Activated B cell treated with CpG ODN at 0.5 μM for 24 hours (primary cell): ENCODE measurements around the gene FRA10AC1. TPM values are rescaled to one million over a fixed set of nuclear protein-coding genes. Genes with fewer than 3 reads are reported as not detected.

Source experiments
- ATAC-seq: fragments of 200-7000 bp; cut with Tn5 transposase; one replicate; pipeline ENCODE4 v1.10.0; 2021; ENCODE audit warnings: low read depth, mild to moderate bottlenecking, moderate library complexity
- CTCF ChIA-PET: fragments of 350-600 bp; sonication (Branson Sonifier 250); formaldehyde crosslinking; loops from one replicate; lab custom pipeline; 2021; ENCODE audit warnings: antibody characterized with exemption; lab: Charles Lee
- POLR2A ChIA-PET: fragments of 350-600 bp; sonication (Branson Sonifier 250); formaldehyde crosslinking; loops from one replicate; lab custom pipeline; 2021; ENCODE audit warnings: antibody characterized with exemption; lab: Charles Lee
- DNase-seq: peaks from one replicate; pipeline ENCODE4 v3.0.0; 2022
- H3K27ac Mint-ChIP-seq: one replicate; pipeline ENCODE4 v1.8.0; 2020; ENCODE audit warnings: mixed read lengths
- H3K27me3 Mint-ChIP-seq: one replicate; pipeline ENCODE4 v1.8.0; 2021; ENCODE audit warnings: mixed read lengths
- H3K36me3 Mint-ChIP-seq: one replicate; pipeline ENCODE4 v1.8.0; 2021; ENCODE audit warnings: low read depth, mixed read lengths
- H3K4me1 Mint-ChIP-seq: one replicate; pipeline ENCODE4 v1.8.0; 2021; ENCODE audit warnings: mixed read lengths
- H3K4me3 Mint-ChIP-seq: one replicate; pipeline ENCODE4 v1.8.0; 2020; ENCODE audit warnings: mild to moderate bottlenecking, mixed read lengths
- H3K9me3 Mint-ChIP-seq: one replicate; pipeline ENCODE4 v1.8.0; 2020; ENCODE audit warnings: mixed read lengths
- intact Hi-C: fragments of 100-400 bp; cut with micrococcal nuclease; formaldehyde crosslinking; loops from one replicate; pipeline ENCODE4 v1.15.1; 2024
- total RNA-seq: library from RNA; stranded (reverse); gene quantifications from 2 replicates; pipeline ENCODE4 v1.2.3, GENCODE V29; 2022
- TF ChIP-seq, protein P1 (sequence below): fragments of 200-600 bp; IDR thresholded peaks from one replicate; pipeline ENCODE4 v1.8.0; 2022; ENCODE audit warnings: antibody characterized with exemption, mild to moderate bottlenecking

FRA10AC1 gene
- total RNA-seq, 1 donor from 2014 or later: 24.8 TPM

DNA sequence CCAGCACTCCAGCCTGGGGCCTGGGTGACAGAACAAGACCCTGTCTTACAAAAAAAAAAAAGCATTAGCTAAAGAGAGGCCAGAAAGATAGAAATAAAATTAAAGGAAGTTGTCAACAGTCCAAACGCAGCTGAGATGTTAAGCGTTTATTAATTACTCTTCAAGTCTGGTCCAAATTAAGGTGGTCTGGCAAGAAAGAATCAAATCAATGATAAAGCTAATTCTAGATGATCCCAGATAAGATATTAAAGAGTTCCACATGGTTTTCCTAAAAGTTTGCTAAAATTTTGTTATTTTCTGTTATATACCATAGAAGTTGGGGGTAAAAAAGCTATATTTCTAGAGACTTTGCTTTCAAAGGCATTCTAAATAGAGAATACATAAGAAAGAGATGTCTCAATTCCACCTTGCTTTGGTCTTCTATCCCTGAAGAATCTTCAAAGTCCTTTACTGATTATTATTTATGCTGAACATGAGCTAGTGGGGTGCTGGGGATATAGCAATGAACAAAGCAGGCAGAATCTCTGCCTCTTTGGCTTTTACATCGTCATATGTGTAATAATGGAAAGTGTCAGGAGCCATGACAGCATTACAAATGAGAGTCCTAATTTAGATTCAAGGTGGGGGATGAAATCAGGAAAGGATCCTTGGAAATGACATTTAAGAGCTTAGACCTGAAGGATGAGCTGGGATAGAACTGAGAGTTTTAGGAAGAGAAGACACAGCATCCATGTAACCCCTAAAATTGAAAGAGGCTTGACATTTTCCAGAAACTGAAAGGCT, 23.4 kb downstream of the FRA10AC1 start:
- Mint-ChIP-seq H3K36me3 (peaks cover 33% of the 10 kb centered on the region), H3K4me3 (no peak overlapping the region)
- intact Hi-C loops: no loop called here

DNA sequence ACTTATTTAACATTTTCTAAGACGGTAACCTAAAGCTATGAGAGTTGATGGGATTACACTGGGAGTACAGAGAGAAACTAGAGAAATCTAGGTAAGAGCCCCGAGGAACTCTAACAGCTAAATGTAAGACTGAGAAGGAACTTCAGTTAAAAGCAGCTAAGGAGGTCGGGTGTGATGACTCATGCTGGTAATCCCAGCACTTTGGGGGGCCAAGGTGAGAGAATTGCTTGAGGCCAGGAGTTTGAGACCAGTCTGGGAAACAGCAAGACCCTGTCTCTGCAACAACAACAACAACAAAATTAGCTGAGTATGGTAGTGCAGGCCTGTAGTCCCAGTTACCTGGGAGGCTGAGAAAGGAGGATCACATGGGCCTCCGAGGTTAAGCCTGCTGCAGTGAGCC, 24.0 kb downstream of the FRA10AC1 start:
- no peaks in the 10 kb centered on the region for H3K4me1 Mint-ChIP-seq
- ATAC-seq (no peak), DNase-seq (no peak)
- intact Hi-C loops: no loop called here
- ChIA-PET POLR2A (interaction anchor here (0.7 kb wide), 1 partner anchor 127 kb away, joined by 8 read pairs; no protein-coding TSS in a partner anchor), CTCF (interaction anchor here (1.3 kb wide), 1 partner anchor 123 kb away, joined by 3 read pairs; no protein-coding TSS in a partner anchor)
- no peak overlapping the region for H3K27ac Mint-ChIP-seq
- H3K27me3 Mint-ChIP-seq: no peaks in the 10 kb centered on the region
- TF ChIP-seq, protein P1, sequence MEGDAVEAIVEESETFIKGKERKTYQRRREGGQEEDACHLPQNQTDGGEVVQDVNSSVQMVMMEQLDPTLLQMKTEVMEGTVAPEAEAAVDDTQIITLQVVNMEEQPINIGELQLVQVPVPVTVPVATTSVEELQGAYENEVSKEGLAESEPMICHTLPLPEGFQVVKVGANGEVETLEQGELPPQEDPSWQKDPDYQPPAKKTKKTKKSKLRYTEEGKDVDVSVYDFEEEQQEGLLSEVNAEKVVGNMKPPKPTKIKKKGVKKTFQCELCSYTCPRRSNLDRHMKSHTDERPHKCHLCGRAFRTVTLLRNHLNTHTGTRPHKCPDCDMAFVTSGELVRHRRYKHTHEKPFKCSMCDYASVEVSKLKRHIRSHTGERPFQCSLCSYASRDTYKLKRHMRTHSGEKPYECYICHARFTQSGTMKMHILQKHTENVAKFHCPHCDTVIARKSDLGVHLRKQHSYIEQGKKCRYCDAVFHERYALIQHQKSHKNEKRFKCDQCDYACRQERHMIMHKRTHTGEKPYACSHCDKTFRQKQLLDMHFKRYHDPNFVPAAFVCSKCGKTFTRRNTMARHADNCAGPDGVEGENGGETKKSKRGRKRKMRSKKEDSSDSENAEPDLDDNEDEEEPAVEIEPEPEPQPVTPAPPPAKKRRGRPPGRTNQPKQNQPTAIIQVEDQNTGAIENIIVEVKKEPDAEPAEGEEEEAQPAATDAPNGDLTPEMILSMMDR: no peak
- peaks cover 32% of the 10 kb centered on the region for H3K36me3 Mint-ChIP-seq
- H3K4me3 Mint-ChIP-seq: no peak overlapping the region
- no peaks in the 10 kb centered on the region for H3K9me3 Mint-ChIP-seq

More for the DNA sequence above, 23.4 kb downstream of the FRA10AC1 start:
- ChIA-PET CTCF (interaction anchor here (0.8 to 1.3 kb wide), 2 partner anchors 124 to 303 kb away, joined by 3 read pairs; no protein-coding TSS in a partner anchor), POLR2A (interaction anchor here (0.7 kb wide), 1 partner anchor 127 kb away, joined by 8 read pairs; no protein-coding TSS in a partner anchor)
- Mint-ChIP-seq H3K9me3 (no peaks in the 10 kb centered on the region), H3K4me1 (no peaks in the 10 kb centered on the region), H3K27me3 (no peaks in the 10 kb centered on the region), H3K27ac (no peak overlapping the region)
- TF ChIP-seq, protein P1: no peak
- no peak for ATAC-seq
- DNase-seq: no peak

DNA sequence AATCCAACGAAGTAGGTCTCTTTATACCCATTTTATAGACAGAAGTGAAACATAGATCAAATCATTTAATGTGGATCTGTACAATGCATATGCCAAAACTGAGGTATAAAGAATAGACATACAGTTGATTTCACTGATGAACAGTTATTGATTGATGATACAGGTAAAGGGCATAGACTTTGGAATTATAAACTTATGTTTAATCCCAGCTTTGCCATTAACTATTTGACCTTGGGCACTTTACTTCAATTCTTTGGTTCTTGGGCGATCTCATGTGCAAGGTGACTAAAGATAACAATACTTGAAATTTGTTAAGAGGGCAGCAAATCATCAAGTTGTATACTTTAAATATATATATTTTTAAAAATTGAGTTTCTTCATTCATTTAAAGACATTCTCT, 28.6 kb downstream of the FRA10AC1 start:
- TF ChIP-seq, protein P1: no peak
- Mint-ChIP-seq H3K4me3 (no peak overlapping the region), H3K9me3 (no peaks in the 10 kb centered on the region), H3K27me3 (no peaks in the 10 kb centered on the region), H3K36me3 (peaks cover 54% of the 10 kb centered on the region), H3K27ac (no peak overlapping the region), H3K4me1 (no peaks in the 10 kb centered on the region)
- ChIA-PET POLR2A (no interaction called here), CTCF (no interaction called here)
- intact Hi-C loops: no loop called here
- no peak for ATAC-seq
- no peak for DNase-seq

DNA sequence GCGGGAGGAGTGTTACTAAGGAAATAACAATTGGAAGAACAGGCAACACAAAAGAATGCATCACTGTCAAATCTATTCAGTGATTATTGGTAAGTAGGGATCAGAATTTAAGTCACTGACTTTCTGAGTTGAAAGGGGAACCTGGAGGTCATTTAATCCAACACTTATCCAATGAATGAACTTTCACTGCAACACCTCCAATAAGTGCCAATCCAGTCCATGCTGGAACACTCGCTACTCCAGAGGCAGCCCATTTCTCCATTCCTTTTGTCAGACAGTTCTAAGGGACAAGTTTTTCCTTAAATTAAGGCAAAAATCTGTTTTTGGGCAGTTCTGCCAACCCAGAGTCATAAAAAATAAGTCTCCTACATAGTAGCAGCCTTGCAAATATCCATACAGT, 29.5 kb downstream of the FRA10AC1 start:
- POLR2A ChIA-PET: no interaction called here
- no peak for ATAC-seq
- peaks cover 61% of the 10 kb centered on the region for H3K36me3 Mint-ChIP-seq
- H3K27ac Mint-ChIP-seq: no peak overlapping the region
- CTCF ChIA-PET: no interaction called here
- H3K4me3 Mint-ChIP-seq: no peak overlapping the region
- no peaks in the 10 kb centered on the region for H3K9me3 Mint-ChIP-seq
- TF ChIP-seq, protein P1: no peak
- no peaks in the 10 kb centered on the region for H3K27me3 Mint-ChIP-seq
- H3K4me1 Mint-ChIP-seq: no peaks in the 10 kb centered on the region
- DNase-seq: no peak
- intact Hi-C loops: no loop called here

DNA sequence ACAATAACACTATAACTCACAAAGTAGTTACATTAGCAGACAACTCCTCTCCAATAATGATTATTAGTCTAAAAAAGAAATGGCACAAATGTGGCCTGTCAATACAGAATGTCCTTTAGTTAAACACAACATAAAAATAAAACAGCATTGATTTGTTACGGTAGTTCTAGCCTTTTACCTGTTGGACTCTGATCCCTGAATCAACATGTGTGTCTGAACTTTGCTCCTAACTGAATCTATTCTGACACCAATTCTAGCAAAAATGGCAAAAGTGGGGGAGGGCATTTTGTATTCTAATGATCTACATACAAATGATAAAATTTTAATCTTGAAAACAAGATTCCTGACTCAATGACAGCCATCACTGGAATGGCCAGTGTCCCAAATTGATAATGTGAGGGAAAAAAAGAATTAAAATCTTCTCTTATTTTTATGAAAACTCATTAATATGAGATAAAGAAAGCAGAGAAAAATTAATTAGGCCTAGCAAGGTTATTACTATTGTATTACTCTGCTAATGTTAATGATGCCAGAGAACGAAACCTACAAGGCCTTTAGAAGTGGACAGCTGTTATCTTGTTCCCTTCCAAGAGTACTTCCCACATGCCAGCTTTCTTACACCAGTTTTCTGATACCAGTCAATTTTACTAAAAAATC, 30.2 kb downstream of the FRA10AC1 start:
- no peak for DNase-seq
- H3K4me1 Mint-ChIP-seq: no peaks in the 10 kb centered on the region
- H3K27me3 Mint-ChIP-seq: no peaks in the 10 kb centered on the region
- H3K36me3 Mint-ChIP-seq: peaks cover 67% of the 10 kb centered on the region
- TF ChIP-seq, protein P1: no peak
- no peaks in the 10 kb centered on the region for H3K9me3 Mint-ChIP-seq
- ChIA-PET CTCF (no interaction called here), POLR2A (no interaction called here)
- intact Hi-C loops: no loop called here
- ATAC-seq: no peak
- H3K27ac Mint-ChIP-seq: no peak overlapping the region
- no peak overlapping the region for H3K4me3 Mint-ChIP-seq
